LNCAP (cell line): ENCODE results near the gene SERTAD1.

ENCODE experiments used
- CTCF ChIP-seq: fragments of 450-650 bp; IDR thresholded peaks from 2 replicates; pipeline ENCODE4 v1.5.1; 2017; ENCODE audit warnings: mild to moderate bottlenecking

The SERTAD1 gene

DNA sequence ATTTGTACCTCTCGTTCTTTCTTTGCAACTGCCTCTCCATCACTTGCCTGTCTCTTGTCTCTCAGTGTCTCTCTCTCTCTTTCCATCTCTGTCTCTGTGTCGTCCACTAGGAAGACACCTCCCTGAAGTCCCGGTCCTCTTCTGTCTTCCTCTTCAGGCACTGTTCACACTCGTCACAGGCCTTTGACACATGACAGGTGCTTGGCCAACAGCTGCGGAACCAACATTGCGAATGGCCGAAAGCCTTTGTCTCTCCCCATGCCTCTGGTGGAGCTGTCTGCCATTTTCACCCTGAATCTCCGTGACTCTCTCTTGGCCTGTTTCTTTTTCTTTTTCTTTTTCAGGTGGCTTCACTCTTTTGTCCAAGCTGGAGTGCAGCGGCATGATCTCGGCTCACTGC is 38.6 kb downstream of the SERTAD1 start:
- no peak for TF ChIP-seq CTCF

GRCh38 chr19:40383668-40384248 is 42.0 kb downstream of the SERTAD1 start:
- TF ChIP-seq CTCF, result no peak

DNA sequence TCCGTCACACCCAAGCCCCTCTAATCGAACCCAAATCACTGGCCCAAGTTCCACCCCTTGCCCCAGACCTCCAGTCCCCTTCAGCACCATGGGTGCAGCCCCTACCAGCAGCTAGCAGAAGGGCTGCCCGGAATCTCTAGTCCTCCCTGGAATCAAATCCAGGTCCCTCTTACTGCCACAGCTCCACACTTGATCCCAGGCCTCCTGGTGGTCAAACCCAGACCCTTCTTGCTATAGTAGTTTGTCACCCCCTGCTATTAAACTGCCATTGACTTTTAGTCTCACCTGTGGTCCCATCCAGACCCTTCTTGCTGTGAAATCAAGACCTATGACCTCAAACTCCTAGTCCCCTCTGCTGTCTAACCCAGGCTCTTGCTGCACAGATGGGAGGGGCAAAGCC is 44.5 kb downstream of the SERTAD1 start:
- TF ChIP-seq CTCF, result no peak

DNA sequence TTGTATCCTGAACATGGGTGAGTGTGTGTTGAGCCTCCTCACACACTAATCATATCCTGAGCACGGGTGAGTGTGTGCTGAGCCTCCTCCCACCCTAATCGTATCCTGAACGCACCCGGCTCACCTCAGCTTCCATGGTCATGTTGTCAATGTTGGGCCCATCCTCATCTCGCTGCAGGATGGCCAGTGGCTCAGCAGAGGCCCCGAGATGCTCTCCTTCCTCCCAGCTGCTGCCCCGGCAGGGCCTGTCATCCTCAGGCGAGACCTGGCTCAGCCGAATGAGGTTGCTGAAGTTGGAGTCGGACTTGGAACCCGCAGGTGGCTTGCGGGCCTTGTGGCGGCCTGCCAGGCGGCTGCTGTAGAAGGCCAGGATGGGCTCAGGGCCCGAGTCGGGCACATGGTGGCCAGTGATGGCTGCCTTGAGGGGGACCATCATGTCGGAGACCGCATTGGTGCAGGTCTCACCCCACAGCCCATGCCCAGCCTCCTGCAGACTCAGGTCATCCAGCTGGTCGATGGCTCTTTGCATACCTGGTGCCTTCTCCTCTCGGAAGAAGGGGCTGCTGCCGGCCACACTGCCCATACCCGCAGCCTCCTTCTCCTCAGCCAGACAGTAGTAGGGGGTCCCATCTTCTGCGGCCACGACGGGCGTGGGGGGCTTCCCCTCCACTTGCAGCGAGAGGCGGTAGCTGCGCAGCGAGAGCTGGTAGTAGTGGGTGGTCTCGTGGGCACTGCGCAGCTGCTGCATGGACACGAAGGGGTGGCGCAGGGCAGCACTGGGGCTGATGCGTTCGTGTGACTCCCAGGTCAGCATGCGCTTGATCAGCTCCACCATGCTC is 45.4 kb downstream of the SERTAD1 start:
- TF ChIP-seq CTCF, result no peak

DNA sequence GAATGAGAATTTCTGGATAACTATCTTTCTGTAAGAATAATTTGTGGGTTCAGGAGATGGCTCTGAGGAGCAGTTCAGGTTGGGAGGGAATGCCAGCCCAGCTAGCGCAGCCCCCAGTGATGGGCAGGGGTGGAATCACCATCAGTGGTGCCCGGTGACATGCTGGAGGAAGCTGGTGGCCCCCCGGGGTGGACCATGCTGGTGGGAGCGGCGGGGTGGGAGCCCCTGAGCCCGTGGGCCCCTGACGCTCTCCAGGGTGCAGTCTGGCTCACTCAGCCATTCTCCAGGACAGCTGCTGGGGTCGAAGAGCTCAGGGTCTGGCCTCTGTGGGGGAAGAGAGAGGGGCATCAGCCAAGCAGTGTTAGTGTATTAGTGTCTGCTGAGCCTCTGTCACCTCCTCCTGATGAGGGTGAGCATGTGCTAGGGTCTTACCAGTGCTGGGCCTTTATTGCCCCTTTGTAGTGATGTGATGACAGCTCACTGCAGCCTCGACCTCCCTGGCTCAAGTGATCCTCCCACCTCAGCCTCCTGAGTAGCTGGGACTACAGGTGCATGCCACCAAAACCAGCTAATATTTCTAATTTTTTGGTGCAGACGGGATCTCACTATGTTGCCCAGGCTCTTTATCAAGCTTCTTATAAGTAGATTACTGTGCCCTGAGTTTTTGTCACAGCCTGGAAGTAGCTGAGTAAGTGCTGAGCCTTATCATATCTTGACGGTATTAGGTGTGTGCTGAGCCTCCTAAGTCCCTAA is 46.2 kb downstream of the SERTAD1 start:
- no peak for TF ChIP-seq CTCF

DNA sequence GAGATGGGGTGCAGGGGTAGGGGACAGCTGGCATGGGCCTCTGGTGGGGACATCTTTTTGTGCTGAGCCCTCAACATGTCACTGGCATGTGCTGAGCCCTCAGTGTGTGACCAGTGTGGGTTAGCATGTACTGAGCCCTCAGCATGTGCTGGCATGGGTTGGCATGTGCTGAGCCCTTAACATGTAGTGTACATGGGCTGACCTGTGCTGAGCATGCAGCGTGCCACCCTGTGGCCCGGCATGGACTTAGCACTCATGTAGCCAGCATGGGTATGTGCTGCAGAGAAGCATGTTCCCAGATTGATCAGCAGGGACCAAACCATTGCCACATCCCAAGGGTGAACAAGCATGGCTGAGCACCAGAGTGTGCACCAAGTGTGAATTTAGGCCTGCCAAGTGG is 47.3 kb downstream of the SERTAD1 start:
- TF ChIP-seq CTCF, result no peak

DNA sequence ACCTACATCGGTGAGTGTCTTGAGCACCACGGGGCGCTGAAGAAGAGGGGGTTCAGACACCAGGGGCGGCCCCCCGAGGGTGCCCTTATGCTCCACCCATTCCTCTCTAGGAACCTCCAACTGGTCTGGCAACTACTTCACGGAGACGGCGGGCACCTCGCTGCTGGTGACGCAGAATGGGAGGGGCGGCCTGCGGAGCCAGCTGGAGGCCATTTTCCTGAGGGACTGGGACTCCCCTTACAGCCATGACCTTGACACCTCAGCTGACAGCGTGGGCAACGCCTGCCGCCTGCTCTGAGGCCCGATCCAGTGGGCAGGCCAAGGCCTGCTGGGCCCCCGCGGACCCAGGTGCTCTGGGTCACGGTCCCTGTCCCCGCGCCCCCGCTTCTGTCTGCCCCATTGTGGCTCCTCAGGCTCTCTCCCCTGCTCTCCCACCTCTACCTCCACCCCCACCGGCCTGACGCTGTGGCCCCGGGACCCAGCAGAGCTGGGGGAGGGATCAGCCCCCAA is 47.9 kb downstream of the SERTAD1 start:
- TF ChIP-seq CTCF, result no peak
